ENCODE results near the gene LDHAL6A. TPM values are rescaled to one million over a fixed set of nuclear protein-coding genes. Genes with fewer than 3 reads are reported as not detected.
"Not testable (repeated sequence)": the region's sequence is repeated elsewhere in the genome, so short reads cannot be mapped to it uniquely, and the experiment has no call there.

The LDHAL6A gene
- total RNA-seq (under 1 TPM in 1 of 5 experiments, not detected in 4; 0.86 TPM), polyA plus RNA-seq (under 1 TPM; 0.25 to 0.37 TPM), total RNA-seq (not detected)

DNA sequence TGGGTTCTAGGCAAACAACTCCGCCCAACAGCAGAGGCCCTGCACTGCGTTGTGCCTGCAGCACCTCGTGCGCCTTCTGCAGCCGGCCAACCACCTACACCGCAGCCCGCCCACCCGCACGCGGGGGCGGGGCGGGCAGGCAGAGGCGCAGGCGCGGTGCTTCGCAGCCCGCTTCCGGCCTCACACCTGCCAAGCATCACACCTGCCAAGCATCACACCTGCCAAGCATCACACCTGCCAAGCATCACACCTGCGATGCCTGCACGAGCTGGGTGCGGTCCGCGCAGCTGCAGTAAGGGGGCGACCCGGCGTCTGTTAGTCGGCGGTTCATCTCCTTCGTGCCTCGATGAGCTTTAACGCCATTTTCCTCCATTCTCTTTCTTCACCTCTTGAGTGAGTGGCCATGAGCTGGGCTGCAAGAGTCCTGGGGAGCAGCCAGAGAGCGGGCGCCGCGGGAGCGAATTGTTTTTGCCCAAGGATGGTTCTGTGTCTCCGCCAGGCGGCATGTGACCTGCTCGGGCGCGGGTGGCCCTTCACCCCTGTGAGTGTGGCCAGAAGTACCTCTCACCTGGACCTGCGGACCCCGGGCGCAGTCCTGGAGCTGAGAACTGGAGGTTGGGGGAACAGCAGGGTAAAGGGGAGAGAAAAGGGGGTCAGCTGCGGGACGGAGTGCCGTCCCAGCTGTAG, at the start of gene LDHAL6A:
LDHAL6A (plus strand) TSS at position 171 of the 687 bp plus-strand sequence. CDS start 825 bp downstream, outside the sequence.
- peaks cover 0 to 2% (median 0%) of the 10 kb centered on the region in 7 donors for H3K4me1 Mint-ChIP-seq
- ChIA-PET POLR2A (no interaction called here), CTCF (no interaction called here)
- no peak within 1 kb of the TSS for H3K27ac ChIP-seq (ENCODE audit: low read depth, low read length)
- no peaks in the 10 kb centered on the region for H3K9me3 Mint-ChIP-seq
- H3K4me3 ChIP-seq (ENCODE audit: low read length) = no peak within 1 kb of the TSS
- peak within 1 kb of the TSS in 4 of 10 donors; percentile 21 to 49 (median 30) for H3K4me3 Mint-ChIP-seq
- H3K27me3 ChIP-seq (ENCODE audit: control insufficient read depth in 2 of 2, insufficient read depth in 2 of 2, low read length in 2 of 2) = no peaks in the 10 kb centered on the region
- H3K36me3 Mint-ChIP-seq = no peaks in the 10 kb centered on the region
- H3K27me3 Mint-ChIP-seq = peaks cover 0 to 9% (median 3%) of the 10 kb centered on the region in 5 donors
- ATAC-seq = peak; percentile 54
- H3K36me3 ChIP-seq (ENCODE audit: control insufficient read depth in 2 of 3, insufficient read depth in 3 of 3, low read length in 3 of 3) = no peaks in the 10 kb centered on the region
- H3K9me3 ChIP-seq (ENCODE audit: control insufficient read depth in 2 of 3, low read length in 3 of 3) = no peaks in the 10 kb centered on the region
- no peak within 1 kb of the TSS for H3K27ac Mint-ChIP-seq
- intact Hi-C loops (cut with micrococcal nuclease) = no loop called here
- DNase-seq = peak in 3 of 9 donors; percentile 5 to 13 (median 6)
- H3K4me1 ChIP-seq (ENCODE audit: control insufficient read depth in 2 of 2, insufficient read depth in 2 of 2, low read length in 2 of 2) = no peaks in the 10 kb centered on the region

DNA sequence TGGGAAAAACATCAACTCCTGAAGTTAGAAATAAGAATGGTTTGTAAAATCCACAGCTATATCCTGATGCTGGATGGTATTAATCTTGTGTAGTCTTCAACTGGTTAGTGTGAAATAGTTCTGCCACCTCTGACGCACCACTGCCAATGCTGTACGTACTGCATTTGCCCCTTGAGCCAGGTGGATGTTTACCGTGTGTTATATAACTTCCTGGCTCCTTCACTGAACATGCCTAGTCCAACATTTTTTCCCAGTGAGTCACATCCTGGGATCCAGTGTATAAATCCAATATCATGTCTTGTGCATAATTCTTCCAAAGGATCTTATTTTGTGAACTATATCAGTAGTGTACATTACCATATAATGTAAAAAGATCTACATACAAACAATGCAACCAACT, 48.3 kb upstream of the LDHAL6A start:
- H3K9me3 Mint-ChIP-seq; ATAC-seq; H3K27me3 ChIP-seq (ENCODE audit: control insufficient read depth in 2 of 2, insufficient read depth in 2 of 2, low read length in 2 of 2); H3K27me3 Mint-ChIP-seq; DNase-seq; H3K4me1 ChIP-seq (ENCODE audit: control insufficient read depth in 2 of 2, insufficient read depth in 2 of 2, low read length in 2 of 2); intact Hi-C loops (cut with micrococcal nuclease); H3K27ac ChIP-seq (ENCODE audit: low read depth, low read length); H3K4me3 Mint-ChIP-seq; POLR2A ChIA-PET; H3K9me3 ChIP-seq (ENCODE audit: control insufficient read depth in 2 of 3, low read length in 3 of 3); CTCF ChIA-PET; H3K4me3 ChIP-seq (ENCODE audit: low read length): not testable (repeated sequence)
- peaks cover 15 to 65% (median 33%) of the 10 kb centered on the region in 3 experiments for H3K36me3 ChIP-seq (ENCODE audit: control insufficient read depth in 2 of 3, insufficient read depth in 3 of 3, low read length in 3 of 3)
- Mint-ChIP-seq H3K36me3 (peaks cover 10 to 42% (median 29%) of the 10 kb centered on the region in 5 donors), H3K27ac (peak overlapping the region in 1 of 9 donors; percentile 59), H3K4me1 (peaks cover 5 to 31% (median 12%) of the 10 kb centered on the region in 7 donors)

GRCh38 chr11:18408558-18409291, 46.9 kb upstream of the LDHAL6A start:
- ATAC-seq (peak; percentile 39), DNase-seq (no peak)
- no peaks in the 10 kb centered on the region for H3K4me1 ChIP-seq (ENCODE audit: control insufficient read depth in 2 of 2, insufficient read depth in 2 of 2, low read length in 2 of 2)
- POLR2A ChIA-PET = interaction anchor here (1.0 kb wide), 1 partner anchor 12 kb away, joined by 4 read pairs; no protein-coding TSS in a partner anchor
- CTCF ChIA-PET = interaction anchor here (1.0 kb wide), 1 partner anchor 9 kb away, joined by 3 read pairs; no protein-coding TSS in a partner anchor
- intact Hi-C loops (cut with micrococcal nuclease) = no loop called here
- Mint-ChIP-seq H3K4me1 (peaks cover 5 to 22% (median 12%) of the 10 kb centered on the region in 7 donors), H3K9me3 (peaks cover 0 to 6% (median 3%) of the 10 kb centered on the region in 11 donors), H3K4me3 (no peak overlapping the region), H3K27ac (no peak overlapping the region), H3K27me3 (no peaks in the 10 kb centered on the region), H3K36me3 (peaks cover 10 to 29% (median 20%) of the 10 kb centered on the region in 5 donors)
- H3K36me3 ChIP-seq (ENCODE audit: control insufficient read depth in 2 of 3, insufficient read depth in 3 of 3, low read length in 3 of 3) = peaks cover 11 to 52% (median 20%) of the 10 kb centered on the region in 3 experiments
- no peaks in the 10 kb centered on the region for H3K9me3 ChIP-seq (ENCODE audit: control insufficient read depth in 2 of 3, low read length in 3 of 3)
- no peak overlapping the region for H3K4me3 ChIP-seq (ENCODE audit: low read length)
- H3K27ac ChIP-seq (ENCODE audit: low read depth, low read length) = no peak overlapping the region
- no peaks in the 10 kb centered on the region for H3K27me3 ChIP-seq (ENCODE audit: control insufficient read depth in 2 of 2, insufficient read depth in 2 of 2, low read length in 2 of 2)

DNA sequence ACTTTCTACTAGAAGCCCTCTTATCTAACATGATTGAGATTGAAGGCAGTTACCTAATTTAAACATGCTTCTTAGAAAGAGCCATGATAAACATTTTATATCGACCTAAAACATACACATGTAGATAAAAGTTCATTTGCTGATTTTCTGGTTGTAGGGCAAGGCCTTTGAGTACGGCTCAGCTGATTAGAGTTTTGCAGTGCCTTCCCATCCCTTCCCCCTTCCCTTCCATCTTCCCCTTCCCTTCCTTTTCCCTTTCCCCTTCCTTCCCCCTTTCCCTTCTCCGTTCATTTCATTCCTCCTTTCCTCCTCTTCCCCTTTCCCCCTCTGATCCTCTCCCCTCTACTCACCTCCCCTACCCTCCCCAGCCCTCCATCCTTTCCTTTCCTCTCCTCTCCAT, 39.2 kb upstream of the LDHAL6A start:
- peaks cover 4 to 21% (median 11%) of the 10 kb centered on the region in 7 donors for H3K4me1 Mint-ChIP-seq
- ChIA-PET POLR2A (no interaction called here), CTCF (interaction anchor here (0.6 kb wide), 1 partner anchor 140 kb away, joined by 3 read pairs; no protein-coding TSS in a partner anchor)
- ATAC-seq (no peak), DNase-seq (no peak)
- no peaks in the 10 kb centered on the region for H3K27me3 Mint-ChIP-seq
- no peaks in the 10 kb centered on the region for H3K27me3 ChIP-seq (ENCODE audit: control insufficient read depth in 2 of 2, insufficient read depth in 2 of 2, low read length in 2 of 2)
- H3K9me3 ChIP-seq (ENCODE audit: control insufficient read depth in 2 of 3, low read length in 3 of 3) = no peaks in the 10 kb centered on the region
- no peaks in the 10 kb centered on the region for H3K4me1 ChIP-seq (ENCODE audit: control insufficient read depth in 2 of 2, insufficient read depth in 2 of 2, low read length in 2 of 2)
- intact Hi-C loops (cut with micrococcal nuclease) = no loop called here
- no peak overlapping the region for H3K27ac Mint-ChIP-seq
- H3K27ac ChIP-seq (ENCODE audit: low read depth, low read length) = no peak overlapping the region
- no peaks in the 10 kb centered on the region for H3K9me3 Mint-ChIP-seq
- H3K4me3 ChIP-seq (ENCODE audit: low read length) = no peak overlapping the region
- H3K36me3 Mint-ChIP-seq = no peaks in the 10 kb centered on the region
- H3K36me3 ChIP-seq (ENCODE audit: control insufficient read depth in 2 of 3, insufficient read depth in 3 of 3, low read length in 3 of 3) = no peaks in the 10 kb centered on the region
- H3K4me3 Mint-ChIP-seq = no peak overlapping the region

- intact Hi-C loops (cut with micrococcal nuclease) = no loop called here
- no peaks in the 10 kb centered on the region for H3K9me3 ChIP-seq (ENCODE audit: control insufficient read depth in 2 of 3, low read length in 3 of 3)
- ATAC-seq = no peak
- H3K4me3 ChIP-seq (ENCODE audit: low read length) = no peak overlapping the region
- no peak overlapping the region for H3K27ac ChIP-seq (ENCODE audit: low read depth, low read length)
- no peaks in the 10 kb centered on the region for H3K4me1 ChIP-seq (ENCODE audit: control insufficient read depth in 2 of 2, insufficient read depth in 2 of 2, low read length in 2 of 2)
- ChIA-PET CTCF (no interaction called here), POLR2A (interaction anchor here (0.6 kb wide), 1 partner anchor 43 kb away, joined by 4 read pairs; no protein-coding TSS in a partner anchor)
- Mint-ChIP-seq H3K9me3 (no peaks in the 10 kb centered on the region), H3K27ac (no peak overlapping the region), H3K4me1 (peaks cover 2 to 12% (median 11%) of the 10 kb centered on the region in 7 donors), H3K4me3 (no peak overlapping the region), H3K27me3 (peaks cover 0 to 2% (median 0%) of the 10 kb centered on the region in 5 donors), H3K36me3 (no peaks in the 10 kb centered on the region)
- DNase-seq = no peak
- no peaks in the 10 kb centered on the region for H3K27me3 ChIP-seq (ENCODE audit: control insufficient read depth in 2 of 2, insufficient read depth in 2 of 2, low read length in 2 of 2)
- no peaks in the 10 kb centered on the region for H3K36me3 ChIP-seq (ENCODE audit: control insufficient read depth in 2 of 3, insufficient read depth in 3 of 3, low read length in 3 of 3)
Observed at GRCh38 chr11:18419040-18419439, 36.6 kb upstream of the LDHAL6A start.

- peaks cover 2 to 12% (median 11%) of the 10 kb centered on the region in 7 donors for H3K4me1 Mint-ChIP-seq
- POLR2A ChIA-PET = interaction anchor here (0.9 kb wide), 1 partner anchor 26 kb away, joined by 3 read pairs; the partner anchor contains the start of gene LDHA
- no peaks in the 10 kb centered on the region for H3K36me3 Mint-ChIP-seq
- DNase-seq = no peak
- peaks cover 0 to 2% (median 0%) of the 10 kb centered on the region in 5 donors for H3K27me3 Mint-ChIP-seq
- no peak for ATAC-seq
- no peaks in the 10 kb centered on the region for H3K9me3 Mint-ChIP-seq
- no peaks in the 10 kb centered on the region for H3K9me3 ChIP-seq (ENCODE audit: control insufficient read depth in 2 of 3, low read length in 3 of 3)
- H3K4me3 Mint-ChIP-seq = peak overlapping the region in 1 of 10 donors; percentile 45
- H3K27me3 ChIP-seq (ENCODE audit: control insufficient read depth in 2 of 2, insufficient read depth in 2 of 2, low read length in 2 of 2) = no peaks in the 10 kb centered on the region
- H3K27ac ChIP-seq (ENCODE audit: low read depth, low read length) = no peak overlapping the region
- no peak overlapping the region for H3K4me3 ChIP-seq (ENCODE audit: low read length)
- H3K27ac Mint-ChIP-seq = peak overlapping the region in 5 of 9 donors; percentile 7 to 78 (median 28)
- intact Hi-C loops (cut with micrococcal nuclease) = no loop called here
- H3K36me3 ChIP-seq (ENCODE audit: control insufficient read depth in 2 of 3, insufficient read depth in 3 of 3, low read length in 3 of 3) = no peaks in the 10 kb centered on the region
- no peaks in the 10 kb centered on the region for H3K4me1 ChIP-seq (ENCODE audit: control insufficient read depth in 2 of 2, insufficient read depth in 2 of 2, low read length in 2 of 2)
- CTCF ChIA-PET = no interaction called here
Observed at GRCh38 chr11:18420067-18420466, 35.6 kb upstream of the LDHAL6A start.
